ENCODE data around the gene KSR1.

DNA sequence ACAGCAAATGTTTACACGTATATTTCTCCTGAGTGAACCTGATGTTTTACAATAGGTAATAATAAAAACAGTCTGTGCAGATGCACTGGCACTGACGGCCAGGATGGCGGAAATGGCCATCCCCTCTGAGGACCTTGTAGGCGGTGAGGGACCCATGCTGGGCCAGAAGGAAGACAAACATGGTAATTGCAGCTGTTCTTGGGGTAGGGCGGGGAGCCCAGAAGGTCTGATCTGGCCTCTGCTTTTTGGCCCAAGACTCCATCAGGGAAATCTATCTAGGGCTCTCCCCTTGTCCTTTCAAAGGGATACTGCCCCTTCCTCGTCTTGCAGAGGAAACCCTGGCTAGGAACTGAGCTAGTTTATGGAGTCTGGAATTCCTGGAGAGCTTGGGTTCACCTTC lies 167.4 kb downstream of the KSR1 start:
- TF ChIP-seq, protein P1, sequence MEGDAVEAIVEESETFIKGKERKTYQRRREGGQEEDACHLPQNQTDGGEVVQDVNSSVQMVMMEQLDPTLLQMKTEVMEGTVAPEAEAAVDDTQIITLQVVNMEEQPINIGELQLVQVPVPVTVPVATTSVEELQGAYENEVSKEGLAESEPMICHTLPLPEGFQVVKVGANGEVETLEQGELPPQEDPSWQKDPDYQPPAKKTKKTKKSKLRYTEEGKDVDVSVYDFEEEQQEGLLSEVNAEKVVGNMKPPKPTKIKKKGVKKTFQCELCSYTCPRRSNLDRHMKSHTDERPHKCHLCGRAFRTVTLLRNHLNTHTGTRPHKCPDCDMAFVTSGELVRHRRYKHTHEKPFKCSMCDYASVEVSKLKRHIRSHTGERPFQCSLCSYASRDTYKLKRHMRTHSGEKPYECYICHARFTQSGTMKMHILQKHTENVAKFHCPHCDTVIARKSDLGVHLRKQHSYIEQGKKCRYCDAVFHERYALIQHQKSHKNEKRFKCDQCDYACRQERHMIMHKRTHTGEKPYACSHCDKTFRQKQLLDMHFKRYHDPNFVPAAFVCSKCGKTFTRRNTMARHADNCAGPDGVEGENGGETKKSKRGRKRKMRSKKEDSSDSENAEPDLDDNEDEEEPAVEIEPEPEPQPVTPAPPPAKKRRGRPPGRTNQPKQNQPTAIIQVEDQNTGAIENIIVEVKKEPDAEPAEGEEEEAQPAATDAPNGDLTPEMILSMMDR (IDR thresholded peaks at IDR 0.05) = no peak
- no peak for TF ChIP-seq POLR2A (IDR thresholded peaks at IDR 0.05)

Measured in testis (tissue), 2 donors.